Esophagus muscularis mucosa (tissue), 4 donors: ENCODE measurements around the gene SLC39A11.

Source experiments
- EP300 ChIP-seq: sonication (generic); formaldehyde crosslinking; IDR thresholded peaks from one replicate; pipeline ENCODE4 v1.6.1; 2017; ENCODE audit warnings: antibody characterized with exemption
- POLR2AphosphoS5 ChIP-seq, 2 donors: sonication (generic); formaldehyde crosslinking; IDR thresholded peaks; one replicate each; pipeline ENCODE4 v1.6.1; 2017; ENCODE audit warnings: antibody characterized with exemption in 2 of 2
- TF ChIP-seq, protein P1 (sequence below), 3 experiments: fragments of 200-600 bp in 2 of 3; fragments of 450-650 bp in 1 of 3; sonication (generic) in 2 of 3; IDR thresholded peaks; one replicate each; pipeline ENCODE4 v1.5.1; 2017 to 2019; ENCODE audit warnings: antibody characterized with exemption in 3 of 3, mild to moderate bottlenecking in 2 of 3, moderate library complexity in 1 of 3

DNA sequence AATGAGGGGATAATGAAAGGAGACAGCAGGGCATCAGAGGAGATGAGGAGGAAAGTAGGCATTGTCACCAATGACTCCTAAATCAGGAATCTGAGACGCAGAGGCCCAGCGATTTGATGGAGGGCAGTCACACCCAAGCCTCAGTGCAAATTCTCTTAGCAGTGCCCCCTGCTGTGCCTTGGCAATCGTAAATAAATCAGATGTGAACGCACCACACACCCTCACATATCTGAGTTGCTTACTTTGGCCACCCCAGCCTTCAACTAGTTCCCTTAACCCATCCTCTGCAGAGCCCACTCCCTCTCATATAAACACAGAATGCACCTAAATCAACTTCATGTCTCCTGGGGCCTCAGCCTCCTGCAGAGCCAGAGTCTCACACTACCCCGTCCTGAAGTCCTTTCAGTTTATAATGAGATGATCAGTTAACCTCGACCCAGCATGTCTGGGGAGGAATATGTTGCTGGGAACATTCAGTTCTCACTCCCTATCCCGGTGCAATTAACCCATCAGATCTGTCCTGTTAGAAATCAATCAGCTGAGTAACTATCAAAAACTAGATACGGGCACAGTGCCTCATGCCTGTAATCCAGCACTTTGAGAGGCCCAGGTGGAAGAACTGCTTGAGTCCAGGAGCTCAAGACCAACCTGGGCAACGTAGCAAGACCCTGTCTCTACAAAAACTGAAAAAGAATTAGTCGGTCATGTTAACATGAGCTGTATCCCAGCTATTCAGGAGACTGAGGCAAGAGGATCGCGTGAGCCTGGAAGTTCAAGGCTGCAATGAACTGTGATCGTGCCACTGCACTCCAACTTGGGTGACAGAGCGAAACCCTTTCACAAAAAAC is 78.4 kb downstream of the SLC39A11 start:
- TF ChIP-seq, protein P1, sequence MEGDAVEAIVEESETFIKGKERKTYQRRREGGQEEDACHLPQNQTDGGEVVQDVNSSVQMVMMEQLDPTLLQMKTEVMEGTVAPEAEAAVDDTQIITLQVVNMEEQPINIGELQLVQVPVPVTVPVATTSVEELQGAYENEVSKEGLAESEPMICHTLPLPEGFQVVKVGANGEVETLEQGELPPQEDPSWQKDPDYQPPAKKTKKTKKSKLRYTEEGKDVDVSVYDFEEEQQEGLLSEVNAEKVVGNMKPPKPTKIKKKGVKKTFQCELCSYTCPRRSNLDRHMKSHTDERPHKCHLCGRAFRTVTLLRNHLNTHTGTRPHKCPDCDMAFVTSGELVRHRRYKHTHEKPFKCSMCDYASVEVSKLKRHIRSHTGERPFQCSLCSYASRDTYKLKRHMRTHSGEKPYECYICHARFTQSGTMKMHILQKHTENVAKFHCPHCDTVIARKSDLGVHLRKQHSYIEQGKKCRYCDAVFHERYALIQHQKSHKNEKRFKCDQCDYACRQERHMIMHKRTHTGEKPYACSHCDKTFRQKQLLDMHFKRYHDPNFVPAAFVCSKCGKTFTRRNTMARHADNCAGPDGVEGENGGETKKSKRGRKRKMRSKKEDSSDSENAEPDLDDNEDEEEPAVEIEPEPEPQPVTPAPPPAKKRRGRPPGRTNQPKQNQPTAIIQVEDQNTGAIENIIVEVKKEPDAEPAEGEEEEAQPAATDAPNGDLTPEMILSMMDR (IDR thresholded peaks at IDR 0.05): no peak
- TF ChIP-seq POLR2AphosphoS5 (IDR thresholded peaks at IDR 0.05) (no peak), EP300 (no peak)
